Fibroblast of villous mesenchyme (primary cell): ENCODE measurements around the gene MAB21L4. TPM values are rescaled to one million over a fixed set of nuclear protein-coding genes. Genes with fewer than 3 reads are reported as not detected.

Experiments used
- DNase-seq: peaks from one replicate; pipeline ENCODE4 v3.0.0-alpha.2; 2010; ENCODE audit warnings: low read depth
- H3K4me3 ChIP-seq: 2 replicates; pipeline ENCODE4 v1.5.1; 2011; ENCODE audit warnings: low read depth, mild to moderate bottlenecking, low read length
- total RNA-seq: library from RNA; depleted of rRNA; stranded (reverse); fragments of >200 nt; gene quantifications from 2 replicates; pipeline ENCODE4 v1.2.3, GENCODE V29; 2012
- TF ChIP-seq, protein P1 (sequence below): IDR thresholded peaks from 2 replicates; pipeline ENCODE4 v1.5.1; 2012; ENCODE audit warnings: low read depth, mild to moderate bottlenecking, low read length; ENCODE audit not compliant: insufficient read depth

Gene MAB21L4
- total RNA-seq, 1 donor, result not detected

DNA sequence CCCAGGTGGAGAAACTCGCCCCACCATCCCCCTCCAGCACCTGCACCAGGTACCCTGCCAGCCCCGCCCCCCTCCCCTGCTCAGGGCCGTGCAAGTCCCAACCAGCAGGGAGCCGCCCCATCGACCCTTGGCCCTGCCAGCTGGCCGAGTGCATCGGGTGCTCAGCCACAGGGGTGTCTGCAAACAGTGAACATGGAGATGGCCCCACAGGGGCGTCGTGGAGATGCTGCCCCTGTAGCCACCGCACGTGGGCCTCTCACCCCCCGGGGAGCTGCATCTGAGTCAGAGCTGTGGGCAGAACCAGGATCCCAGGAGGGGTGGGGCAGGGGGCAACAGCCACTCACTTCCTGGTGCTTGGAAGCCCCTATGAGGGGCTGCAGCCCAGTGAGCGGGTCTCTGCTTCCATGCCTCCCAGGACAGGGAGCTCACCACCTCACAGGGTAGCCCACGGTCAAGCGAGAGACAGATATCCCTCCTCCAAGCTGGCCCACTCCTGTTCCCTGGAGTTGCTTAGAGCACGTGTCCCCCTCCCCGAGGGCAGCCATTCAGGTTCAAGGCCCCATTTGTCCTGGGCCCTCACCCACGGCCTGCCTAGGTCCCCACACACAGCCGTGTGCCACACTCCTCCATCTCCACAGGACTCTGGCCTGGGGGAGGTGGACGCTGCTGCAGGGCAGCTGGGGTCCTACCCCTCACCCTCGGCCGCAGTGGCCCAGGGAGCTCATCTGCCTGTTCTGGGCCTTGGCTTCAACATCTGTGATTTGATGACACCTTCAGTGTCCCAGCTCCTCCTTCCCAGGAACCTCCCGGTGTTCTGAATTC, 1.1 kb upstream of the MAB21L4 start:
- TF ChIP-seq, protein P1, sequence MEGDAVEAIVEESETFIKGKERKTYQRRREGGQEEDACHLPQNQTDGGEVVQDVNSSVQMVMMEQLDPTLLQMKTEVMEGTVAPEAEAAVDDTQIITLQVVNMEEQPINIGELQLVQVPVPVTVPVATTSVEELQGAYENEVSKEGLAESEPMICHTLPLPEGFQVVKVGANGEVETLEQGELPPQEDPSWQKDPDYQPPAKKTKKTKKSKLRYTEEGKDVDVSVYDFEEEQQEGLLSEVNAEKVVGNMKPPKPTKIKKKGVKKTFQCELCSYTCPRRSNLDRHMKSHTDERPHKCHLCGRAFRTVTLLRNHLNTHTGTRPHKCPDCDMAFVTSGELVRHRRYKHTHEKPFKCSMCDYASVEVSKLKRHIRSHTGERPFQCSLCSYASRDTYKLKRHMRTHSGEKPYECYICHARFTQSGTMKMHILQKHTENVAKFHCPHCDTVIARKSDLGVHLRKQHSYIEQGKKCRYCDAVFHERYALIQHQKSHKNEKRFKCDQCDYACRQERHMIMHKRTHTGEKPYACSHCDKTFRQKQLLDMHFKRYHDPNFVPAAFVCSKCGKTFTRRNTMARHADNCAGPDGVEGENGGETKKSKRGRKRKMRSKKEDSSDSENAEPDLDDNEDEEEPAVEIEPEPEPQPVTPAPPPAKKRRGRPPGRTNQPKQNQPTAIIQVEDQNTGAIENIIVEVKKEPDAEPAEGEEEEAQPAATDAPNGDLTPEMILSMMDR, result no peak

DNA sequence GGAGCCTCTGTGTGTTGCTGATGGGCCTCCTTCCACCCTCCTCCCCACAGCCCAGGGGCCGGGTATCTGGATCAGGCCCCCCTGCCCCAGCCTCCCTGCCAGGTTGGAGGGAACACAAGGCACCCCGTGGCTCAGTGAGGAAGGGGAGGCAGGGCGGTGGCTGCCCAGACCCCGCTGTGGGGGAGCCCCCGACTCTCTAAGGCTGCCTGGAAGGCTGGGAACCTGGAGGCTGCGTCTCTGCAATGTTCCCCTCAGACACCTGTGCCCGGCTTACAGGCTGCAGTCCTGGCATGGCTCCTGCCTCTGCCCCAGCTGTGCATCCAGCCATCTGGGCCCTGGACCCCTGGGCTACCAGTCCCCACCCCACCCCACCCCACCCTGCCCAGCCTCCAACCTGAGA, 438 bp upstream of the MAB21L4 start:
- TF ChIP-seq, protein P1, result no peak
- DNase-seq, result no peak
- no peak overlapping the region for H3K4me3 ChIP-seq

More for the DNA sequence above, 1.1 kb upstream of the MAB21L4 start:
- no peak for DNase-seq
- no peak overlapping the region for H3K4me3 ChIP-seq

DNA sequence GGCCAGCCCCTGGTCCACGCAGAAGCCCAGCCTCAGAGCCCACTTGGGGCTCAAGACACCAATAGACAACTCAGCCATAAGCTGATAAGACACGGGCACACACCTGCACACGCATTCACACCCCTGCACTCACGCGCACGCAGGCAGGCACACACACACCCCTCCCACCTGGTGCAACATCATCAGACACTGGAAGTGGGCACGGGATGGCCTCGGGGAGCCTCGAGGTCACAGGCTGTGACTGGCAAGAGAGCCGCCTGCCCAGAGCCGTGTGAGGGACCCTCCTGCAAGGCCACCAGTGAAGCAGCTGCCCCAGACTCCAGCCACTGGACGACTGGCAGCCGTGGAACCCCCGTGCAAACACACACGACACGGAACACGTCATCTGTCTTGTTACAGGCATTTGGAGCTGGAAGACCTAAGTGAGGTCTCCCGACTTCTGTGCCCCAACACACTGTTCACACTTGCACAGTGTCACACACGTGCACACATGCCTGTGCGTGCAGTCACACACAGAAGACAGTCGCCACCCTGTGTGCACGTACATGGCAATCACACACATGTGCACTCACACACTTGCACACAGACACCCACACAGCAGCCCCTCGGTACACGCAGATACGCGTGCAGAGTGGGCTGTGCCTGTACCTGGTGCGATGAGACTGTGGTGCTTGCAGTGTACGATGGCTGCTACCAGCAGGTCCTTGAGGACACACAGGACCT, 959 bp downstream of the MAB21L4 start:
- TF ChIP-seq, protein P1, result no peak
- no peak overlapping the region for H3K4me3 ChIP-seq
- no peak for DNase-seq

DNA sequence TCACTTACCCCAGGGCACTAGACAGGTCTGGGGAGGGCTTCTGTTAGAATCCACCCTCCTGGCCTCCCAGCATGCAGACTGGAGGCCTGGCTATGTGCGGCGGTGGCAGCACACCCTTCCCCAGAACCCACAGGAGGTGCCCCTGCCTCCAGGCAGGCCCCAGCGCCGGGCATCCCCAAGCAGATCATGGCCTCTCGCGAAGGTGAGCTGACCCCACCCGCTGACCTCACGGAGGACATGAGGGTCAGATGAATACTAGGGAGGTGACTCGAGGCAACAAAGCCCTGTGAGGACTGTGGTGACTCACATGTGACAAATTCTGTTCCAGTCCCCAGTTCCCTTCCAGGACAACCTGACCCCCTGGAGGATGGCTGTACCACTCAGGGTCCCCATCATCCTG, 1.9 kb downstream of the MAB21L4 start:
- no peak overlapping the region for H3K4me3 ChIP-seq
- TF ChIP-seq, protein P1, result no peak
- DNase-seq, result no peak

DNA sequence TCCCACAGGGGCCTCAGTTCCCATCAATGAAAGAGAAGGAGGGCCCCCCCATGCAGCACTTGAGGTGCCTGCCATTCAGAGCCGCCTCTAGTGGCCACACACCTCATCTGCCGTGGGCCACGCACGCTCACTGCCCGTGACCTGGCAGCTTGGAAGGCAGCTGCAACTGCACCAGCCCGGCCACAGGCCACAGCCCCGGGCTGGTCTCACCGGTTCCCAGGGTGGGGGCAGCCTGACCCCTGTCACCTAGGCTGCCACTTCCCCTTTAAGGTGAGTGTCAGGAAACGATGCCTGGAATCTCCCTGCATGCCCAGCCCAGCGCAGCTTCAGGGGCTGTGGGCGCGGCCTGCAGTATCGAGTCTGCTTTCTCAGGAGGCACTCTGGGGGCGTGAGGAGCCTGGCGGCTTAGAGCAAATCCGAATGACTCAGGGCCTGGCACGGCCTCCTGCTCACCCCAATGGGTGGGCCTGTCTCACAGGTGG, 2.6 kb downstream of the MAB21L4 start:
- no peak for DNase-seq

DNA sequence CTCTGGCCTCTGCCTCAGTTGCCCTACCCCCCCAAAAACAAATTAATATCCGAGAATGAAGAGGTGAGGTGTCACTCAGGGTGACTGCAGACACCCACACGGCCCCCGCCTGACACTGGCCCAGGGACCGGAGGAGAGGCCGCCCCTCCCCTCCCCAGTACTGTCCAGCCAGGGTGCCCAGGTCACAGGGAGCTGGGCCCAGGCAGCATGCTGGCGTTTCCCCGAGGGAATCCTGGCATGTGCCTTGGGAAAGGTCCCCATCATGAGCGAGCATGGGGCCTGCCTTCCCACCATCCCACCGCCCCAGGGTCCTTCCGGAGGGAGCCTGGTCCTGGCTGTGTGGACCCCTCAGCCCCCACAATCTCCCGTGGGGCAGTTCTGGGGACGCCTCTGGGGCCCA, 3.0 kb downstream of the MAB21L4 start:
- H3K4me3 ChIP-seq, result no peak overlapping the region
- TF ChIP-seq, protein P1, result no peak
- no peak for DNase-seq

More for the DNA sequence above, 2.6 kb downstream of the MAB21L4 start:
- H3K4me3 ChIP-seq, result no peak overlapping the region
- TF ChIP-seq, protein P1, result no peak
